Rectal smooth muscle tissue (tissue), 1 donor: ENCODE data around the gene TMEM181.
"Not testable (repeated sequence)": the region's sequence is repeated elsewhere in the genome, so short reads cannot be mapped to it uniquely, and the experiment has no call there.

Source experiments
- H3K27ac ChIP-seq: one replicate; pipeline ENCODE4 v1.7.0; 2013; ENCODE audit warnings: low read depth, low read length, inconsistent platforms
- H3K27me3 ChIP-seq: one replicate; pipeline ENCODE4 v1.7.0; 2013; ENCODE audit warnings: low read length; ENCODE audit not compliant: control insufficient read depth, insufficient read depth
- H3K36me3 ChIP-seq: one replicate; pipeline ENCODE4 v1.7.0; 2013; ENCODE audit warnings: low read length; ENCODE audit not compliant: control insufficient read depth, insufficient read depth
- H3K4me1 ChIP-seq: one replicate; pipeline ENCODE4 v1.7.0; 2013; ENCODE audit warnings: low read length; ENCODE audit not compliant: control insufficient read depth, insufficient read depth
- H3K4me3 ChIP-seq: one replicate; pipeline ENCODE4 v1.7.0; 2013; ENCODE audit warnings: low read length
- H3K9ac ChIP-seq: one replicate; pipeline ENCODE4 v1.7.0; 2013; ENCODE audit warnings: low read length

The TMEM181 gene

GRCh38 chr6:158646023-158646910 is 86.4 kb downstream of the TMEM181 start:
- H3K4me1 ChIP-seq, result peaks cover 4% of the 10 kb centered on the region
- H3K4me3 ChIP-seq, result no peak overlapping the region
- H3K36me3 ChIP-seq, result no peaks in the 10 kb centered on the region
- no peak overlapping the region for H3K9ac ChIP-seq
- H3K27me3 ChIP-seq, result no peaks in the 10 kb centered on the region
- no peak overlapping the region for H3K27ac ChIP-seq

DNA sequence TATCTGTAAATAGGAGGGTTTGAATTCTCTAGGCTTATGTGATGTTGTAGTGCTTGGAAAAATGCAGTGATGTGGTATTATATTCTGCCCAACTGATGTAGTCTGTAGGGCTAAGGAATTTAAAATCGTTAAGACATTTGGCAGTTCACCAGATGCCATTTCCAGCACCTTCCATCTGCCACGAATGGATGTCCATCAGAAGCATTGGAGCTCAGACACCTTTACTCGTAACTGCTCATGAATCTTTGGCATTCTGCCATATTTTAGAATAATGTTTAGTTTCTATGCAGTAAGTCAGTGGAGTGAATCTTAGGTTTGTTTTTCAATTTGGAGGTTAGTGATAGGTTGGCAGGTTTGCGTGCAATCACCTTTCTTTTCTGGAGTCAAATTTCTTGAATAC is 87.6 kb downstream of the TMEM181 start:
- H3K4me1 ChIP-seq, result peaks cover 4% of the 10 kb centered on the region
- H3K9ac ChIP-seq, result no peak overlapping the region
- no peaks in the 10 kb centered on the region for H3K27me3 ChIP-seq
- H3K27ac ChIP-seq, result no peak overlapping the region
- no peaks in the 10 kb centered on the region for H3K36me3 ChIP-seq
- no peak overlapping the region for H3K4me3 ChIP-seq

GRCh38 chr6:158648682-158649131 is 88.8 kb downstream of the TMEM181 start:
- no peak overlapping the region for H3K27ac ChIP-seq
- H3K4me1 ChIP-seq, result no peaks in the 10 kb centered on the region
- H3K4me3 ChIP-seq, result no peak overlapping the region
- H3K9ac ChIP-seq, result no peak overlapping the region
- no peaks in the 10 kb centered on the region for H3K27me3 ChIP-seq
- no peaks in the 10 kb centered on the region for H3K36me3 ChIP-seq

GRCh38 chr6:158649289-158650143 is 89.6 kb downstream of the TMEM181 start, which contains the start of gene SYTL3:
TSS of gene SYTL3 (plus strand) at chr6:158650054. CDS start at chr6:158663269, 13,215 bp downstream.
- Histone ChIP-seq H3K9ac (no peak within 1 kb of the TSS), H3K27ac (no peak within 1 kb of the TSS), H3K4me1 (peaks cover 8% of the 10 kb centered on the region), H3K27me3 (no peaks in the 10 kb centered on the region), H3K4me3 (no peak within 1 kb of the TSS), H3K36me3 (no peaks in the 10 kb centered on the region)

DNA sequence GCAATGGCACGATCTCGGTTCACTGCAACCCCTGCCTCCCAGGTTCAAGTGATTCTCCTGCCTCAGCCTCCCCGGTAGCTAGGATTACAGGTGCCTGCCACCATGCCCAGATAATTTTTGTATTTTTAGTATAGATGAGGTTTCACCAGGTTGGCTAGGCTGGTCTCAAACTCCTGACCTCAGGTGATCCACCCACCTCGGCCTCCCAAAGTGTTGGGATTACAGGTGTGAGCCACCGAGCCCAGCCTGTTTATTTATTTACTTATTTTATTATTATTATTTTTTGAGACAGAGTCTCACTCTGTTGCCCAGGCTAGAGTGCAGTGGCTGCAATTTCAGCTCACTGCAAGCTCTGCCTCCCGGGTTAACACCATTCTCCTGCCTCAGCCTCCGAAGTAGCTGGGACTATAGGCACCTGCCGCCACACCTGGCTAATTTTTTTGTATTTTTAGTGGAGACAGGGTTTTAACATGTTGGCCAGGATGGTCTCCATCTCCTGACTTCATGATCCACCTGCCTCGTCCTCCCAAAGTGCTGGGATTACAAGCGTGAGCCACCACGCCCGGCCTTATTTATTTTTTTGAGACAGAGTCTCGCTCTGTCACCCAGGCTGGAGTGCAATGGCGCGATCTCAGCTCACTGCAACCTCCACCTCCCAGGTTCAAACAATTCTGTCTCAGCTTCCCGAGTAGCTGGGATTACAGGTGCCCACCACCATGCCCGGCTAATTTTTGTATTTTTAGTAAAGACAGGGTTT is 92.3 kb downstream of the TMEM181 start:
- peaks cover 13% of the 10 kb centered on the region for H3K4me1 ChIP-seq
- not testable (repeated sequence) for H3K27ac ChIP-seq

DNA sequence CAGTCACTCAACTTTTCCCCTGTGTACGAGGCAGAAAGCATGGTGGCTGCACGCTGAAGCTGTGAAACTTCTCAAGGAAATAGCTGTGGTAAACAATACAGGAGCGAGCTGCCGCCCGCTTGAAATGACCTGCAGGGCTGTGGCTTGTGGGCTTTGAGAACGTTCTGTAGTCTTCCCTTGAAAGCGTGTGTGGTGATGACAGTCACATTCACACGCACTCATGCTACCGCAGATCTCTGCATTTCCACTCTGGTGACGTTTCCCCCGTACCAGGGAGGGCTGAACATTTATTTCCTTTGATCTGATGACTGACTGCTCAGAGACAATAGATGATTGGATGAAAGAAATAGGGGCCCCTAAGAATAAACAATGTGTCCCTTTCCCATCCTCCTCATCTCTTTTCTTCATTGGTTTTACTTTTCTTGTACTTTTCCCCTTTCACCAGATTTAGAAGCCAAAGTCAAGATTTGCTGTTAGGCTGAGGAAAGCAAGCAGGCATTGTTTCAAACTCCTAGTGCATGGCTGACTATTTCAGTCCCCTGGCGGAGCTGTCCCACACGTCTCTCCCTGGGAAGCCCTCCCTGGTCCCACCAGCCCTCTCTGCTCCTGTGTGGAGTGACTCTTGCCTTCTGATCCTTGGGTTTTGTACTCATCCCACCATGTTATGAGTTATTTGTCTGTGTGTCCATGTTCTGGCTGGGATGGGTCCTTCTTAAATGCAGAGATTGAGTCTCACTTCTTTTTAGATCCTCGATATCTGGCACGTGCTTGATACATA is 93.9 kb downstream of the TMEM181 start:
- H3K36me3 ChIP-seq, result no peaks in the 10 kb centered on the region
- H3K27ac ChIP-seq, result peak overlapping the region; percentile 84
- H3K27me3 ChIP-seq, result no peaks in the 10 kb centered on the region
- H3K4me1 ChIP-seq, result peaks cover 13% of the 10 kb centered on the region
- H3K9ac ChIP-seq, result no peak overlapping the region
- no peak overlapping the region for H3K4me3 ChIP-seq

More for the DNA sequence above, 92.3 kb downstream of the TMEM181 start:
- H3K27me3 ChIP-seq, H3K9ac ChIP-seq, H3K36me3 ChIP-seq, H3K4me3 ChIP-seq: not testable (repeated sequence)

DNA sequence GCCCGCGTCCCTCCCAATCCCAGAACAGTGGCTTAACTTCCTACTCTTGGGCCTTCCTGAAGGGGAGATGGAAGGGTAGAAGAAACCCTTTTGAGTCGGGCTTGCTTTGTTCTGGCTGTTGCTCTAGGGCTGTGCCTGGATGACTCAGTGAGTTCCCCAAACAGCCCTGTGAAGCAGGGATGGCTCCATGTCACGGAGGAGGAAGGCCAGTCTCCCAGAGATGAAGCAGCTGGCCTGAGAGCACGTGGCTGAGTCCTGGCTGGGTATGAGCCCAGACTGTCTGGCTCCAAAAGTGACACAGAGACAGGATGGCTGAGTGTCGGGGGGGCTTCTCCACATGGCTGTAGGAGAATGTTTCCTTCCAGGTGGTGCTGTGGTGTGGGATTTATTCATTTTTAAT is 94.6 kb downstream of the TMEM181 start:
- no peak overlapping the region for H3K4me3 ChIP-seq
- H3K9ac ChIP-seq, result no peak overlapping the region
- no peaks in the 10 kb centered on the region for H3K36me3 ChIP-seq
- no peaks in the 10 kb centered on the region for H3K27me3 ChIP-seq
- peak overlapping the region; percentile 84 for H3K27ac ChIP-seq
- H3K4me1 ChIP-seq, result peaks cover 13% of the 10 kb centered on the region

GRCh38 chr6:158654960-158655489 is 95.1 kb downstream of the TMEM181 start:
- Histone ChIP-seq H3K27me3 (no peaks in the 10 kb centered on the region), H3K4me1 (peaks cover 13% of the 10 kb centered on the region), H3K36me3 (no peaks in the 10 kb centered on the region), H3K27ac (peak overlapping the region; percentile 84), H3K9ac (no peak overlapping the region), H3K4me3 (no peak overlapping the region)

GRCh38 chr6:158655569-158656450 is 95.9 kb downstream of the TMEM181 start:
- Histone ChIP-seq H3K4me3 (no peak overlapping the region), H3K27me3 (no peaks in the 10 kb centered on the region), H3K27ac (no peak overlapping the region), H3K36me3 (no peaks in the 10 kb centered on the region), H3K9ac (no peak overlapping the region), H3K4me1 (peaks cover 13% of the 10 kb centered on the region)

- not testable (repeated sequence) for H3K27me3 ChIP-seq, H3K27ac ChIP-seq, H3K36me3 ChIP-seq, H3K9ac ChIP-seq, H3K4me3 ChIP-seq
- peaks cover 13% of the 10 kb centered on the region for H3K4me1 ChIP-seq
These were observed 97.1 kb downstream of the TMEM181 start for GRCh38 chr6:158656986-158657385.
